Mucosa of stomach (tissue), 1 donor: ENCODE results near the gene KNOP1.

Source experiments
- H3K27me3 ChIP-seq: one replicate; pipeline ENCODE4 v1.7.0; 2013; ENCODE audit warnings: mild to moderate bottlenecking, low read length; ENCODE audit not compliant: control insufficient read depth, insufficient read depth
- H3K36me3 ChIP-seq: one replicate; pipeline ENCODE4 v1.7.0; 2013; ENCODE audit warnings: low read length; ENCODE audit not compliant: control insufficient read depth, insufficient read depth
- H3K4me1 ChIP-seq: one replicate; pipeline ENCODE4 v1.7.0; 2013; ENCODE audit warnings: mild to moderate bottlenecking, low read length; ENCODE audit not compliant: control insufficient read depth, insufficient read depth
- H3K4me3 ChIP-seq: one replicate; pipeline ENCODE4 v1.7.0; 2013; ENCODE audit warnings: low read length
- H3K9ac ChIP-seq: one replicate; pipeline ENCODE4 v1.7.0; 2013; ENCODE audit warnings: mild to moderate bottlenecking, low read length, moderate library complexity
- H3K9me3 ChIP-seq: one replicate; pipeline ENCODE4 v1.7.0; 2013; ENCODE audit warnings: mild to moderate bottlenecking, low read length, moderate library complexity; ENCODE audit not compliant: control insufficient read depth
- donor health status: Pancreatic carcinoma.

Gene KNOP1

GRCh38 chr16:19753815-19754643, 36.0 kb upstream of the KNOP1 start:
- Histone ChIP-seq H3K9me3 (no peaks in the 10 kb centered on the region), H3K4me1 (peaks cover 58% of the 10 kb centered on the region)

DNA sequence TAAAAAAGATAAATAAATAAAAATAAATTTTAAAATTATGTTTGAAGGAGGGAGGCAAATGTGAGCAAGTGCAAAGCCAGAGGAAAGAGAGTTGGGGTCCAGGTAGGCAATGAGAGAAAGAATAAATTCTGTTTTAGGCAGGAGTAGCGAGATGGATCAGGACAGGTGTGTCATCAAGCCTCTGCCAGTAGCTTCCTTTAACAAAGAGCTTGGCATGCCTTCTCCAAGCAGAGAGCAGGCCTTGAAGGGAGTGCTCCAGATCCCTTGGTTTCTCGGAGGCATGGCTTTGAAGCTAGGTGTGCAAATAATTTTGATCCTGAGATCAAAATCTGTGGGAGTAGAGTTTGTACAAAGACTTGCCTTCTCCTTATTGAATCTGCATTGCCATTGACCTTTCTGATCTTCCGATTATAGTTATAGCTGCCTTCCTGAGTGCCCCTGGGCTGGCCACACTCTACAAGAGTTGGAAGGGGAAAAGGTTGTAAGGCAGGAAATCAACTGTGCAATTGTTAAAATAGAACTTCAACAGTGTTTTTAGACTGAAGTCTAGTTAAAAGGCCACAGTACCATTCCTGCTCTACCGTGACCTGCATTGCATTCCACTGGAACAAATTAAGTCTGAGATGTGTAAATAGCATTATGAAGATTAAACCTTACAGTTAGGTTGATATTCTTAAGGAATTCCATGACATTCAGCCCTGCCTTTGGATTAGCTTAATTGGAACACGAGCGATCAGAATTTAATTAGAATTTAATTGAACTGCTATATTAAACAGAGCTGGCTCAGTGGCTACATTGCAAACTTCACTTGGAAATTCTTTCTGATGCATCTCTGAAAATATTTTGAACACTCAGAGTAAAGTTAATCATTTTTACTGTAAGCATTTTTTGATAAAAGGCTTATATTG, 33.7 kb upstream of the KNOP1 start:
- peaks cover 49% of the 10 kb centered on the region for H3K4me1 ChIP-seq

More at GRCh38 chr16:19753815-19754643, 36.0 kb upstream of the KNOP1 start:
- Histone ChIP-seq H3K4me3 (no peak overlapping the region), H3K27me3 (no peaks in the 10 kb centered on the region), H3K9ac (no peak overlapping the region), H3K36me3 (no peaks in the 10 kb centered on the region)

DNA sequence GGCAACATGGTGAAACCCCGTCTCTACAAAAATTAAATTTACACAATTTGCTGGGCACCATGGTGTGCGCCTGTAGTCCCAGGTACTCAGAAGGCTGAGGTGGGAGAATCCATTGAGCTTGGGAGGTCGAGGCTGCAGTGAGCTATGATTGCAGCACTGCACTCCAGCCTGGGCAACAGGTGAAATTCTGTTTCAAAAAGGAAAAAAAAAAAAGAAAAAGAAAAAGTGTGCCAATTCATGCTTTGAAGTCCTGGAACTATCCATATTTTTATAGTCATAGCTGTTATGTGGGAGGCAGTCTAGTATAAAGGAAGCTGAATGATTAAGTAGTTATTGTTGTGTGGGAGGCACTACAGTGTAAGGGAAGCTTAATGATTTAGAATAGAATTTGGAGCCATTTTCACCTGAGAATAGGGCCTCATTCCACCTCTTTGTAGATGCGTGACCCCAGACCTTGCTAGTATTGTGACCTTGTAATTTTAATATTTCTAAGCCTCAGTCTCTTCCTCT, 31.6 kb upstream of the KNOP1 start:
- no peak overlapping the region for H3K9ac ChIP-seq
- no peaks in the 10 kb centered on the region for H3K9me3 ChIP-seq
- no peaks in the 10 kb centered on the region for H3K27me3 ChIP-seq
- H3K4me3 ChIP-seq: no peak overlapping the region
- H3K4me1 ChIP-seq: peaks cover 42% of the 10 kb centered on the region
- H3K36me3 ChIP-seq: no peaks in the 10 kb centered on the region

More for the DNA sequence above, 33.7 kb upstream of the KNOP1 start:
- Histone ChIP-seq H3K9me3 (no peaks in the 10 kb centered on the region), H3K27me3 (no peaks in the 10 kb centered on the region), H3K4me3 (no peak overlapping the region), H3K36me3 (no peaks in the 10 kb centered on the region), H3K9ac (no peak overlapping the region)

GRCh38 chr16:19748389-19749168, 30.6 kb upstream of the KNOP1 start:
- H3K4me3 ChIP-seq: no peak overlapping the region
- no peaks in the 10 kb centered on the region for H3K36me3 ChIP-seq
- no peaks in the 10 kb centered on the region for H3K27me3 ChIP-seq
- H3K9me3 ChIP-seq: no peaks in the 10 kb centered on the region
- H3K9ac ChIP-seq: no peak overlapping the region
- peaks cover 46% of the 10 kb centered on the region for H3K4me1 ChIP-seq

- Histone ChIP-seq H3K27me3 (no peaks in the 10 kb centered on the region), H3K9me3 (no peaks in the 10 kb centered on the region), H3K9ac (no peak overlapping the region), H3K36me3 (no peaks in the 10 kb centered on the region), H3K4me3 (no peak overlapping the region), H3K4me1 (peaks cover 31% of the 10 kb centered on the region)
Observed at GRCh38 chr16:19746561-19746960, 28.5 kb upstream of the KNOP1 start.

DNA sequence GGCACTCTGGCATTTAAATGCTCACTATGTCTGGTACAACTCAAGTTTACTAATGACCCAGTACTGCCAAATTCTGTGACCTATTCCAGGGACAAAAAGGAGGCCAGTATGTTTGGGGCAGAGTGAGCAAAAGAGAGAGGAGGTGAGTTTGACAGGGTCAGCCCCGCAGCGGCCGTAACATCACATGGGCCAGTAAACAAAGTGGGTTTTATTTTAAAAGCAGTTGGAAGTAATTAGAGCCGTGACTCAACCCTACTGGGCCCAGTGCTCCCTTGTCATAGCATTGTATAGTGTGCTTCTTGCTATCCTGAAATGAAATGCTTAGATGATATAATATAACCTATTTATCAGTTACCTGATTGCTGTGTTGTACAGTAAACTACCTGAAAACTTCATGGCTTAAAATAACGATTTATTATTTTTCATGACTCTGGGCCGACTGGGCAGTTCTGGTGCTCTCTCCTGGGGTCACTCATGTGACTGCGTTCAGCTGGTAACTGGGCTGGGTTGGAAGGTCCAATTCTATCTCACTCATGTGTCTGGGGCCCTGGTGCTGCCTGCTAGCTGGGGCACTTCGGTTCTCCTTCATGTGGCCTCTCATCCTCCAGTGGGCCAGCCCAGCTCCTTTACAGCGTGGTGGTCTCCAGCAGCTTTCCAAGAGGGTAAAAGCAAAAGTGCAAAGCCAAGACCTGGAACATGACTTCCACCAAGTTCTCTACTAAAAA, 27.4 kb upstream of the KNOP1 start:
- Histone ChIP-seq H3K9me3 (no peaks in the 10 kb centered on the region), H3K4me3 (no peak overlapping the region), H3K27me3 (no peaks in the 10 kb centered on the region), H3K4me1 (peaks cover 30% of the 10 kb centered on the region), H3K9ac (no peak overlapping the region), H3K36me3 (no peaks in the 10 kb centered on the region)

DNA sequence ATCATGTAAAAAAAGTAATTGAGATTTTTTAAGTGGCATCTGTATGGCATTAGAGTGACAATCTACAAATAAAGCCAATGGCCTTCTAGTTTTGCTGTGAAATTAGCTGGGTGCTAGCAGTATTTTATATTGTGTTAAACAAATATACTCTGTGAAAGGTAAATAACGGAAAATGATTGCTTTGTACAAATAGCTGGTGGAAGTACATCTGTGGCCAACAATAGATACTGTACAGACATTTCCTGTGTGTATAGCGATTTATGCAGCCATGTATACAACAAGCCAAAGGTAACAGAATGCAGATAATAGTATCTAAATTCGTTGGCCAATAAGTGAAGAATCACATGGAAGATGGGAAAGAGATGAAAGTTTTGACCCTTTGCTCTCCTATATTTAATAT, 26.6 kb upstream of the KNOP1 start:
- Histone ChIP-seq H3K4me3 (no peak overlapping the region), H3K9ac (no peak overlapping the region), H3K9me3 (no peaks in the 10 kb centered on the region), H3K27me3 (no peaks in the 10 kb centered on the region), H3K4me1 (peaks cover 30% of the 10 kb centered on the region), H3K36me3 (no peaks in the 10 kb centered on the region)

GRCh38 chr16:19743816-19744159, 25.8 kb upstream of the KNOP1 start:
- Histone ChIP-seq H3K4me1 (peaks cover 30% of the 10 kb centered on the region), H3K9ac (peak overlapping the region; percentile 43), H3K9me3 (no peaks in the 10 kb centered on the region), H3K27me3 (no peaks in the 10 kb centered on the region), H3K36me3 (no peaks in the 10 kb centered on the region), H3K4me3 (no peak overlapping the region)

DNA sequence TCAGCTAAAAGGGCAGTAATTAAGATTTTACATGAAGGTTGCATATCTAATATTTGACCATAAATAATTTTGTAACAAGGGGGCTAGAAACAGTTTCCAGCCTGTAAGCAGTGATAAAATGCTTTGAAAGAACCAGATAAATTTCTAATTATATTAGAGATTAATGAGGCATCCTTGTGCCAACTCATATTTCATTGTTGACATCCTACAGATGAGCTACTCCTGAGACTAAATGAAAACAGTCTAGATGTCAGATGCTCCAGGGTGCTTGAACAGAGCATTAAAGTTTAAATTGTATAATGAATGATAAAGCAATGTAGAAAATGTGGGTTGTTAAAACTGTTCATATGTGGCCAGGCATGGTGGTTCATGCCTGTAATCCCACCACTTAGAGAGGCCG, 23.3 kb upstream of the KNOP1 start:
- Histone ChIP-seq H3K36me3 (no peaks in the 10 kb centered on the region), H3K9me3 (no peaks in the 10 kb centered on the region), H3K4me3 (no peak overlapping the region), H3K9ac (no peak overlapping the region), H3K4me1 (peaks cover 25% of the 10 kb centered on the region), H3K27me3 (no peaks in the 10 kb centered on the region)

DNA sequence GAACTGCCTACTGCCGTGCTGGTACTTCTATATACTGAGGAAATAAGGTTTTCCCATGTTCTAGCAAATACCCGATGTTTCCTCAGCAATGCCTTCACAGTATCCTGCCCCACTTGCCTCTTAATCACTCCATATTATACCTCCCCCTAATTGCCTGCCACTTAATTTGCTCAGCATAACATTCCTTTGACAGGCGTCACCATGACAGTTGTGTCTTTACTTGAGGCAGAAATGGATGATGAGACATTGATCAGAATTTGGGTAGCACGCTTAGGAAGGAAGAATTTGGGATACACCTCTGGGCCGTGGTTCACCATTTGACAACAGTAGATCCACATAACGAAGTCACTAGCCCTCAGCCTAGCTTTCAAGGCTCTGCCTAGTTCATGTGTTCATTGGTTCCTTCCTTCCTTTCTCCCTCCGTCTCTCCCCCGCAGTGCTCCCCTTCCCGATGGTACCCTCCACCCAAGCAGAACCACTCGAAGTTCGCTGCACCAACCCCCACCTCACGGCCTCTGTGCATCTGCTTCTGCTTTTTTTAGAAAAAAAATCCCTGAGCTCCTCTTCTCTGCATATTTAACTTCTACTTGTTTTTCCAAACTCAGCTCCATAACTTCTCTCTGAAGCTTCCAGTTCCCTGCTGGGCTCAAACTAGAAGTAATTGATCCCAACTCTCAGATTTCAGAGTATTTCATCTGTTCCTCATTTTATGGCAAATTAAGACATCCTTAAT, 19.4 kb upstream of the KNOP1 start:
- no peaks in the 10 kb centered on the region for H3K4me1 ChIP-seq
- H3K9me3 ChIP-seq: no peaks in the 10 kb centered on the region
- H3K36me3 ChIP-seq: no peaks in the 10 kb centered on the region
- no peak overlapping the region for H3K9ac ChIP-seq
- H3K27me3 ChIP-seq: no peaks in the 10 kb centered on the region
- H3K4me3 ChIP-seq: no peak overlapping the region
